Liver (tissue), 9 donors: ENCODE results near the gene SLC51A. TPM values are rescaled to one million over a fixed set of nuclear protein-coding genes. Genes with fewer than 3 reads are reported as not detected.

Experiments
- DNase-seq: peaks from one replicate; pipeline ENCODE4 v3.0.0-alpha.2; 2017; ENCODE audit warnings: low spot score
- H3K27ac ChIP-seq, 2 donors: one replicate each; pipeline ENCODE4 v1.7.0; 2013; ENCODE audit warnings: inconsistent platforms in 2 of 2, low read length in 2 of 2, control low read depth in 1 of 2, low read depth in 1 of 2, mild to moderate bottlenecking in 1 of 2
- H3K27me3 ChIP-seq, 4 donors: one replicate each; pipeline versions ENCODE4 v1.6.1 to v1.7.0; 2013; ENCODE audit warnings: low read length in 3 of 4, inconsistent platforms in 1 of 4, mild to moderate bottlenecking in 1 of 4, moderate library complexity in 1 of 4; ENCODE audit not compliant: control insufficient read depth in 4 of 4, insufficient read depth in 4 of 4
- H3K36me3 ChIP-seq, 4 donors: one replicate each; pipeline versions ENCODE4 v1.6.1 to v1.7.0; 2013; ENCODE audit warnings: low read length in 3 of 4, mild to moderate bottlenecking in 3 of 4, low read depth in 1 of 4, moderate library complexity in 1 of 4; ENCODE audit not compliant: control insufficient read depth in 4 of 4, insufficient read depth in 3 of 4
- H3K4me1 ChIP-seq, 4 donors: one replicate each; pipeline versions ENCODE4 v1.6.1 to v1.7.0; 2013; ENCODE audit warnings: low read length in 3 of 4, mild to moderate bottlenecking in 3 of 4, moderate library complexity in 1 of 4; ENCODE audit not compliant: control insufficient read depth in 4 of 4, insufficient read depth in 4 of 4
- H3K4me3 ChIP-seq, 3 donors: one replicate each; pipeline versions ENCODE4 v1.6.1 to v1.7.0; 2013; ENCODE audit warnings: low read length in 3 of 3, control low read depth in 1 of 3, low read depth in 1 of 3, mild to moderate bottlenecking in 1 of 3
- H3K9ac ChIP-seq, 2 donors: one replicate each; pipeline ENCODE4 v1.7.0; 2013; ENCODE audit warnings: low read length in 2 of 2, mild to moderate bottlenecking in 2 of 2, moderate library complexity in 2 of 2, control low read depth in 1 of 2, low read depth in 1 of 2
- H3K9me3 ChIP-seq, 4 donors: one replicate each; pipeline versions ENCODE4 v1.6.1 to v1.7.0; 2013; ENCODE audit warnings: low read length in 3 of 4; ENCODE audit not compliant: control insufficient read depth in 4 of 4
- ATF3 ChIP-seq: IDR thresholded peaks from 2 replicates; pipeline ENCODE4 v1.6.1; 2016; ENCODE audit warnings: antibody characterized with exemption
- FOXA1 ChIP-seq: IDR thresholded peaks from 2 replicates; pipeline ENCODE4 v1.6.1; 2016; ENCODE audit warnings: antibody characterized with exemption
- FOXA2 ChIP-seq: IDR thresholded peaks from 2 replicates; pipeline ENCODE4 v1.6.1; 2016; ENCODE audit warnings: antibody characterized with exemption
- GABPA ChIP-seq, 2 donors: IDR thresholded peaks in 1 of 2; conservative IDR thresholded peaks in 1 of 2; 2 replicates each; pipeline ENCODE4 v1.6.1; 2016; ENCODE audit warnings: antibody characterized with exemption in 2 of 2, mild to moderate bottlenecking in 1 of 2, moderate library complexity in 1 of 2
- HNF4A ChIP-seq, 2 donors: conservative IDR thresholded peaks; 2 replicates each; pipeline ENCODE4 v1.6.1; 2016; ENCODE audit warnings: antibody characterized with exemption in 2 of 2, mild to moderate bottlenecking in 2 of 2
- HNF4G ChIP-seq: IDR thresholded peaks from 2 replicates; pipeline ENCODE4 v1.6.1; 2016; ENCODE audit warnings: antibody characterized with exemption
- JUND ChIP-seq, 2 donors: IDR thresholded peaks; 2 replicates each; pipeline ENCODE4 v1.6.1; 2016; ENCODE audit warnings: antibody characterized with exemption in 2 of 2
- NR2F2 ChIP-seq: IDR thresholded peaks from 2 replicates; pipeline ENCODE4 v1.6.1; 2016; ENCODE audit warnings: antibody characterized with exemption
- RAD21 ChIP-seq, 2 donors: IDR thresholded peaks; 2 replicates each; pipeline ENCODE4 v1.6.1; 2016; ENCODE audit warnings: antibody characterized with exemption in 2 of 2, mild to moderate bottlenecking in 2 of 2
- REST ChIP-seq: IDR thresholded peaks from 2 replicates; pipeline ENCODE4 v1.6.1; 2016; ENCODE audit warnings: antibody characterized with exemption, mild to moderate bottlenecking
- RXRA ChIP-seq, 2 donors: IDR thresholded peaks; 2 replicates each; pipeline ENCODE4 v1.6.1; 2017 to 2018; ENCODE audit warnings: antibody characterized with exemption in 2 of 2, mild to moderate bottlenecking in 1 of 2
- SP1 ChIP-seq: IDR thresholded peaks from 2 replicates; pipeline ENCODE4 v1.6.1; 2018; ENCODE audit warnings: antibody characterized with exemption, mild to moderate bottlenecking
- TAF1 ChIP-seq: conservative IDR thresholded peaks from 2 replicates; pipeline ENCODE4 v1.6.1; 2016; ENCODE audit warnings: antibody characterized with exemption, mild to moderate bottlenecking
- YY1 ChIP-seq: IDR thresholded peaks from 2 replicates; pipeline ENCODE4 v1.6.1; 2016; ENCODE audit warnings: antibody characterized with exemption, mild to moderate bottlenecking
- ZBTB33 ChIP-seq: IDR thresholded peaks from 2 replicates; pipeline ENCODE4 v1.6.1; 2016; ENCODE audit warnings: antibody characterized with exemption
- WGBS: extraction: QIAGEN DNeasy Blood & Tissue Kit; methylation state at CpG from one replicate; pipeline ENCODE4 v1.1.7; 2013; 5-methylcytosine and 5-hydroxymethylcytosine counted together
- polyA plus RNA-seq, 2 donors: library from polyadenylated mRNA; stranded (reverse) in 1 of 2; unstranded in 1 of 2; fragments of 200-250 nt in 1 of 2; fragments of >200 nt in 1 of 2; fragmentation: Nextera tagmentation in 1 of 2; extraction: Ambion mirVana in 1 of 2; gene quantifications; one replicate each; pipeline versions ENCODE4 v1.2.1 to v1.2.3, GENCODE V29; 2013 to 2015
- total RNA-seq, 2 donors: library from RNA; depleted of rRNA; stranded (reverse); fragments of >200 nt; gene quantifications; one replicate each; pipeline ENCODE4 v1.2.3, GENCODE V29; 2014
- TF ChIP-seq, protein P1 (sequence below): IDR thresholded peaks from 2 replicates; pipeline ENCODE4 v1.6.1; 2016; ENCODE audit warnings: antibody characterized with exemption
- donor health status: healthy.
- donor health status: healthy.
- donor health status: healthy.
- donor health status: healthy.
- donor health status: healthy.

SLC51A gene
- total and polyA plus RNA-seq, 4 donors: 19.9 to 52.5 (median 46.1) TPM

GRCh38 chr3:196215493-196216020 is 777 bp upstream of the SLC51A start:
- TF ChIP-seq GABPA (IDR thresholded peaks at IDR 0.05 in 1 of 2, conservative IDR thresholded peaks at IDR 0.05 in 1 of 2): no peak
- no peak for TF ChIP-seq HNF4G
- TF ChIP-seq SP1: no peak
- TF ChIP-seq NR2F2: no peak
- no peak for TF ChIP-seq YY1
- no peak for TF ChIP-seq HNF4A (conservative IDR thresholded peaks at IDR 0.05)
- TF ChIP-seq ATF3: no peak
- TF ChIP-seq TAF1: no peak
- no peak for TF ChIP-seq RXRA (IDR thresholded peaks at IDR 0.05)
- no peak for TF ChIP-seq FOXA1
- TF ChIP-seq FOXA2: no peak
- TF ChIP-seq RAD21 (IDR thresholded peaks at IDR 0.05): no peak
- TF ChIP-seq, protein P1, sequence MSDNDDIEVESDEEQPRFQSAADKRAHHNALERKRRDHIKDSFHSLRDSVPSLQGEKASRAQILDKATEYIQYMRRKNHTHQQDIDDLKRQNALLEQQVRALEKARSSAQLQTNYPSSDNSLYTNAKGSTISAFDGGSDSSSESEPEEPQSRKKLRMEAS: no peak
- TF ChIP-seq JUND (IDR thresholded peaks at IDR 0.05): no peak
- no peak for TF ChIP-seq REST

GRCh38 chr3:196216681-196217211 is 412 bp downstream of the SLC51A start:
- 23% methylated on average over 25 of the region's 25 CpGs for WGBS
- H3K27ac ChIP-seq: peak overlapping the region; percentile 34 to 54
- H3K36me3 ChIP-seq: no peaks in the 10 kb centered on the region
- peak overlapping the region; percentile 49 to 87 (median 68) for H3K4me3 ChIP-seq
- H3K9ac ChIP-seq: peak overlapping the region in 1 of 2 donors; percentile 60
- H3K4me1 ChIP-seq: peaks cover 20 to 49% (median 34%) of the 10 kb centered on the region in 4 donors
- H3K9me3 ChIP-seq: no peaks in the 10 kb centered on the region
- no peak for DNase-seq
- TF ChIP-seq, protein P1: no peak
- no peak for TF ChIP-seq GABPA (IDR thresholded peaks at IDR 0.05 in 1 of 2, conservative IDR thresholded peaks at IDR 0.05 in 1 of 2)
- TF ChIP-seq NR2F2: no peak
- TF ChIP-seq RXRA (IDR thresholded peaks at IDR 0.05): no peak
- TF ChIP-seq ZBTB33: no peak
- no peak for TF ChIP-seq HNF4A (conservative IDR thresholded peaks at IDR 0.05)
- no peak for TF ChIP-seq YY1
- no peak for TF ChIP-seq TAF1
- no peak for TF ChIP-seq SP1
- no peak for TF ChIP-seq FOXA2
- no peaks in the 10 kb centered on the region for H3K27me3 ChIP-seq

More at GRCh38 chr3:196215493-196216020, 777 bp upstream of the SLC51A start:
- Histone ChIP-seq H3K27me3 (no peaks in the 10 kb centered on the region), H3K9ac (no peak overlapping the region), H3K36me3 (no peaks in the 10 kb centered on the region), H3K4me3 (no peak overlapping the region), H3K4me1 (peaks cover 20 to 49% (median 34%) of the 10 kb centered on the region in 4 donors), H3K27ac (peak overlapping the region; percentile 61 to 75), H3K9me3 (no peaks in the 10 kb centered on the region)
- no peak for DNase-seq
- 49% methylated on average over 10 of the region's 10 CpGs for WGBS
